Transverse colon (tissue), 4 donors: ENCODE data around the gene RNASE3.

Source experiments
- EP300 ChIP-seq: sonication (generic); formaldehyde crosslinking; IDR thresholded peaks from one replicate; pipeline ENCODE4 v1.6.1; 2017; ENCODE audit warnings: antibody characterized with exemption, low read depth
- POLR2A ChIP-seq: fragments of 450-650 bp; IDR thresholded peaks from one replicate; pipeline ENCODE4 v1.6.1; 2016; ENCODE audit warnings: antibody characterized with exemption, mild to moderate bottlenecking, moderate library complexity
- POLR2AphosphoS5 ChIP-seq, 3 donors: sonication (generic); formaldehyde crosslinking; IDR thresholded peaks; one replicate each; pipeline ENCODE4 v1.6.1; 2016; ENCODE audit warnings: antibody characterized with exemption in 3 of 3
- TF ChIP-seq, protein P1 (sequence below), 5 experiments: fragments of 200-600 bp in 3 of 5; fragments of 450-650 bp in 2 of 5; sonication (generic) in 3 of 5; IDR thresholded peaks; 1 replicate in 2 of 5; 2 replicates in 3 of 5; pipeline ENCODE4 v1.5.1; 2016 to 2017; ENCODE audit warnings: antibody characterized with exemption in 5 of 5, inconsistent platforms in 3 of 5, mild to moderate bottlenecking in 2 of 5, moderate library complexity in 1 of 5

DNA sequence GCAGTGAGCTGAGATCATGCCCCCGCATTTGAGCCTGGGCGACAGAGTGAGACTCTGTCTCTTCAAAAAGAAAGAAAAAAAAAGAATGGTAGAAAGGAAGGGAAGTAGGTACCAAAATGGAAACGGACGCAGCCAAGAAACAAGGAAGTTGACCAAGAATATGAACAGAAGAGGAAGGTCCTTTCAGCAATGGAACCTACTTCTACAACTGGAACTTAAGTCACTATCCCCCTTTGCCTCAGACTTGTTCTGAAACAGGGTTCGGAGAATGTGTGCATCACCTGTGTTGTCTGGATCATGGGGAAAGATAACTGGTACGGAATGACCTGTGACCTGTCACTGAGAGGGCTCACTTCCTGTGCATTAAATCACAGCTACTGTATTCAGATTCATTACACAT, 44.6 kb upstream of the RNASE3 start:
- TF ChIP-seq, protein P1, sequence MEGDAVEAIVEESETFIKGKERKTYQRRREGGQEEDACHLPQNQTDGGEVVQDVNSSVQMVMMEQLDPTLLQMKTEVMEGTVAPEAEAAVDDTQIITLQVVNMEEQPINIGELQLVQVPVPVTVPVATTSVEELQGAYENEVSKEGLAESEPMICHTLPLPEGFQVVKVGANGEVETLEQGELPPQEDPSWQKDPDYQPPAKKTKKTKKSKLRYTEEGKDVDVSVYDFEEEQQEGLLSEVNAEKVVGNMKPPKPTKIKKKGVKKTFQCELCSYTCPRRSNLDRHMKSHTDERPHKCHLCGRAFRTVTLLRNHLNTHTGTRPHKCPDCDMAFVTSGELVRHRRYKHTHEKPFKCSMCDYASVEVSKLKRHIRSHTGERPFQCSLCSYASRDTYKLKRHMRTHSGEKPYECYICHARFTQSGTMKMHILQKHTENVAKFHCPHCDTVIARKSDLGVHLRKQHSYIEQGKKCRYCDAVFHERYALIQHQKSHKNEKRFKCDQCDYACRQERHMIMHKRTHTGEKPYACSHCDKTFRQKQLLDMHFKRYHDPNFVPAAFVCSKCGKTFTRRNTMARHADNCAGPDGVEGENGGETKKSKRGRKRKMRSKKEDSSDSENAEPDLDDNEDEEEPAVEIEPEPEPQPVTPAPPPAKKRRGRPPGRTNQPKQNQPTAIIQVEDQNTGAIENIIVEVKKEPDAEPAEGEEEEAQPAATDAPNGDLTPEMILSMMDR (IDR thresholded peaks at IDR 0.05), result no peak
- TF ChIP-seq POLR2A, result no peak
- TF ChIP-seq EP300, result no peak
- TF ChIP-seq POLR2AphosphoS5 (IDR thresholded peaks at IDR 0.05), result no peak
